Measurements from ENCODE around the gene ZFYVE1. TPM values are rescaled to one million over a fixed set of nuclear protein-coding genes. Genes with fewer than 3 reads are reported as not detected.

Gene ZFYVE1
- total RNA-seq, 4 donors from 2014 or later = 9.7 to 17.6 (median 14.0) TPM

GRCh38 chr14:72947366-72948160, 79.3 kb downstream of the ZFYVE1 start:
- Histone ChIP-seq H3K4me3 (no peak overlapping the region), H3K4me1 (no peaks in the 10 kb centered on the region), H3K27ac (no peak overlapping the region), H3K27me3 (no peaks in the 10 kb centered on the region), H3K36me3 (peaks cover 0 to 79% (median 17%) of the 10 kb centered on the region in 3 donors), H3K9me3 (no peaks in the 10 kb centered on the region)
- TF ChIP-seq POLR2A (IDR thresholded peaks at IDR 0.05) = no peak
- no peak for TF ChIP-seq CTCF (IDR thresholded peaks at IDR 0.05)
- no peak for DNase-seq
- intact Hi-C loops (cut with DNase I) = loop anchor here (5.0 kb wide), 1 partner anchor 430 kb away; no protein-coding TSS in a partner anchor
- WGBS, 2 donors = 88 to 94% methylated on average over 5 to 8 of the region's 9 CpGs

GRCh38 chr14:72946491-72946890, 80.4 kb downstream of the ZFYVE1 start:
- intact Hi-C loops (cut with DNase I) = loop anchor here (5.0 kb wide), 1 partner anchor 429 kb away; no protein-coding TSS in a partner anchor
- Histone ChIP-seq H3K27ac (no peak overlapping the region), H3K4me1 (no peaks in the 10 kb centered on the region), H3K4me3 (no peak overlapping the region), H3K9me3 (no peaks in the 10 kb centered on the region), H3K27me3 (no peaks in the 10 kb centered on the region), H3K36me3 (peaks cover 9 to 82% (median 21%) of the 10 kb centered on the region in 3 donors)
- no peak for TF ChIP-seq POLR2A (IDR thresholded peaks at IDR 0.05)
- WGBS, 2 donors = 94% methylated on average over 8 of the region's 8 CpGs
- no peak for DNase-seq

- 86 to 88% methylated on average over 9 to 10 of the region's 13 CpGs for WGBS, 2 donors
- H3K27ac ChIP-seq = no peak overlapping the region
Observed at GRCh38 chr14:72945356-72946027, 81.4 kb downstream of the ZFYVE1 start.

GRCh38 chr14:72943876-72944430, 83.0 kb downstream of the ZFYVE1 start:
- H3K4me3 ChIP-seq = no peak overlapping the region
- H3K27me3 ChIP-seq = no peaks in the 10 kb centered on the region
- TF ChIP-seq CTCF (IDR thresholded peaks at IDR 0.05) (no peak), POLR2A (IDR thresholded peaks at IDR 0.05) (no peak)
- no peak for DNase-seq
- intact Hi-C loops (cut with DNase I) = no loop called here
- 81 to 88% methylated on average over 9 to 11 of the region's 13 CpGs for WGBS, 2 donors
- H3K36me3 ChIP-seq = peaks cover 9 to 95% (median 21%) of the 10 kb centered on the region in 3 donors
- no peaks in the 10 kb centered on the region for H3K4me1 ChIP-seq
- no peaks in the 10 kb centered on the region for H3K9me3 ChIP-seq
- H3K27ac ChIP-seq = no peak overlapping the region

More at GRCh38 chr14:72945356-72946027, 81.4 kb downstream of the ZFYVE1 start:
- TF ChIP-seq CTCF (IDR thresholded peaks at IDR 0.05) (no peak), POLR2A (IDR thresholded peaks at IDR 0.05) (no peak)
- intact Hi-C loops (cut with DNase I) = loop anchor here (5.0 kb wide), 1 partner anchor 428 kb away; no protein-coding TSS in a partner anchor
- no peak overlapping the region for H3K4me3 ChIP-seq
- no peaks in the 10 kb centered on the region for H3K9me3 ChIP-seq
- no peaks in the 10 kb centered on the region for H3K27me3 ChIP-seq
- H3K36me3 ChIP-seq = peaks cover 9 to 82% (median 21%) of the 10 kb centered on the region in 3 donors
- H3K4me1 ChIP-seq = no peaks in the 10 kb centered on the region
- DNase-seq = no peak

- TF ChIP-seq CTCF (IDR thresholded peaks at IDR 0.05) (no peak), POLR2A (IDR thresholded peaks at IDR 0.05) (no peak)
- Histone ChIP-seq H3K27me3 (no peaks in the 10 kb centered on the region), H3K36me3 (peaks cover 9 to 100% (median 21%) of the 10 kb centered on the region in 3 donors), H3K4me3 (no peak overlapping the region), H3K9me3 (no peaks in the 10 kb centered on the region), H3K4me1 (no peaks in the 10 kb centered on the region), H3K27ac (no peak overlapping the region)
- 86 to 93% methylated on average over 13 to 14 of the region's 14 CpGs for WGBS, 2 donors
- intact Hi-C loops (cut with DNase I) = no loop called here
- DNase-seq = no peak
Observed at GRCh38 chr14:72942934-72943333, 84.0 kb downstream of the ZFYVE1 start.
